HG02610 (cell line): ENCODE results near the gene AFF2.

Source experiments
- ATAC-seq: cut with Tn5 transposase; IDR thresholded peaks from one replicate; pipeline ENCODE4 v1.9.1; 2021; ENCODE audit warnings: mild to moderate bottlenecking, moderate library complexity; ENCODE audit not compliant: unreplicated experiment

The AFF2 gene

DNA sequence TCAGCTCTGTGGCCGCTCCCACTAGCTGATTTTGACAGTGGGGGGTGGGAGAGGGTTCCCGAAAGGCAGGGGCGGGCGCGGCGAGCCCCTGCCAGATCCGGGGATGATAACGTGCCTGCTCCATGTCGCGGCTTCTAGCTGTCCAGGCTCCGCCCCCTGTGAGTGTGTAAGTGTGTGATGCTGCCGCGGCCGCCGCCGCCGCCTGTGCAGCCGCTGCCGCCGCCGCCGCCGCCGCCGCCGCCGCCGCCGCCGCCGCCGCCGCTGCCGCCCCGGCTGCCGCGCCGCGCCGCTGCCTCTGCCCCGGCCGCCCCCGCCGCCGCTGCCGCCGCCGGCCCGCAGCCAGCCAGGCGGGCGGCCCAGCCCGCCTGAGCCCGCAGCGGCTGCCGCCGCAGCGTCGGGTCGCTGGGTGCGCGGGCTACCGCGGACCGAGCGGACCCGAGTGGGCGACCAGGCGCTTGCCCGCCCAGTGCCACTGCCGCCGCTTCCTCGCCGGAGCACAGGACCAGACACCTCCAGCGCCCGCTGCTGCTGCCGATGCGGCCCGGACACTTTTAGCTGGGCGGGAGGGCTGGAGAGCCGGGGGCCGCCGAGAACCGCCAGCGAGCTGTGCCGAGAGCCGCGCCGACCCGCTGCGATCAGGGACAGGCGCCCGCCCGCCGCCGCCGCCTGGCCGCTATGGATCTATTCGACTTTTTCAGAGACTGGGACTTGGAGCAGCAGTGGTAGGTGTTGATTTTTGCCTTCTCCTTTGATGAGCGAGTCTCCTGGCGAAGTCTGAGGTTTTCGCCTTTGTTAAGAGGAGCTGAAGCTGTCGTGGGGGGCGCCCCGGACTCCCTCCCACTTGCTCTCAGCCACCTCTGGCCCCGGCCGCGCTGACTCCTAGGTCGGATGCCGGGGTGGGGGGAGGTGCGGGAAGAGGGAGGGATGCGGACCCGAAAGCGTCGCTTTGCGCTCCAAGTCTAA lies at the start of gene AFF2:
AFF2 (plus strand) TSS at position 195 of the 963 bp plus-strand sequence; CDS start at position 676, 481 bp downstream.
- peak; percentile 43 for ATAC-seq

DNA sequence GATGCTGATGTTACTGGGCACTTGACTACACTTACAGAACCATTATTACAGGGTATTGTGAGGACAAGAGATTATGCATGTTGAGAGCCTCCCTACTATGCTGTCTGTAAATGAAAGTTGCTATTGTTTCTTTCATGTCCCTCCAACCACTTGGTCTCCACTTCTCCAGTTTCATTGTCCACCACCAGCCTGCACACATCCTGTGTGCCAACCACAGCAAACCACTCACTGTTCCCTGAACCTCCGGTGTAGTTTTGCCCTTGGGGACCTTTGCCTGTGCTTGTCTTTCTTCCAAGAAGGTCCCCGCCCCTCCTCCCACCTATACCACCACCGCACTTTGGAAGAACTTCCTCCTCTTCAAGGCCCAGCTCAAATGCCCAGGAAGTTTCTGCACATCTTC lies 43.1 kb upstream of the AFF2 start:
- no peak for ATAC-seq

DNA sequence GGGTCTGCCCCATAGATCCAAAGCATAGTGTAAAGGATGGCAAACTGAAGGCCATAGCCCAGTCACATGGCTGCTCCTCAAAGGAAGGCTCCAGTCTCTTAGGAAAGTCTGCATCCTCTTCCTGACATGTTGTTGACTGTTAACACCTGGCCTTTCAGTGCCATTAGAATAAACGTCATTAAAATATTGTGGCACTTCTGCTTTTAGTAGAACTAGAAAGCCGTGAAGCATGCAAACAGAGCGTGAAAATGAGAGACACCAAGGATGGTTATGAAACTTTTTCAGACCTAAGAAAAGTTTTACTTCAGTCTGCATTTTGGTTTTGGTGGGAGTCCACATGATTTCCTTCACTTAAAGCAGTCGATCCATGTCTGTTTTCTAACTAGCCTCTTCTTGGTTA lies 41.1 kb upstream of the AFF2 start:
- ATAC-seq: peak; percentile 93

DNA sequence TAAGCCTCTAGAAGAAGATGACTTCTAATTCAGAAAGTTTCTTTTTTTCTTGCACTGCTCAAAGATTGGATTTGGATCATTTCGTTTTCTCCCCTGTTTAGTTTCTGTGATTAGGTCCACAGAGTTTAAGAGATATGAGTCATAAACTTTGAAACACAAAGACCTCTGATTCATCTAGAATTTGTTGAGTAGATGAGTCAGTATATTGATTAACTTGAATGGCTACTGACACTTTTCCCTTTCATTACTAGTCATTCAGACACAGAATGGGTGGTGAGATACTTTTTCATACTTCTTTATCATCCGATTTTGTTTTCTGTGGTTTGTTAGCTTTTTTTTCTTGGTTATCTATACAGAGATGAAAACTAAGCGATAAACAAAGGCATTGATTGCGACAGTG lies 34.1 kb upstream of the AFF2 start:
- peak; percentile 98 for ATAC-seq

DNA sequence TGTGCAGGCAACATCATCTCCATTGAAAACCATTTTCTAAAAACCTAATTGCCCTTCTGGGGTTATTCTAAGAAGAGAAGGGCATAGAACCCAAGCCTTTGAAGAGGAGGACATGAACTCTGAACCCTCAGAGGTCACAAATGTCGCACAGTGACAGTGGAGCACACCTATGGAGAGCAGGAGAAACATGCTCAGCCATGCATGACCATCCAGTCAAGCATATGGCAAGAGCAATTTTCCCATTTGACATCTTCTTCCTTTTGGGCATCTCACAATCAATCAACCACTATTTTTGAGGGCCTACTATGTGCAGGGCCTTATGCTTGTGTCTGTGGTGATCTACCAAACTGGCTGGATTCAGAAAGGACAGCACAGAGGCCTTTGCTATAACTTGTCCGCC lies 30.1 kb upstream of the AFF2 start:
- no peak for ATAC-seq

DNA sequence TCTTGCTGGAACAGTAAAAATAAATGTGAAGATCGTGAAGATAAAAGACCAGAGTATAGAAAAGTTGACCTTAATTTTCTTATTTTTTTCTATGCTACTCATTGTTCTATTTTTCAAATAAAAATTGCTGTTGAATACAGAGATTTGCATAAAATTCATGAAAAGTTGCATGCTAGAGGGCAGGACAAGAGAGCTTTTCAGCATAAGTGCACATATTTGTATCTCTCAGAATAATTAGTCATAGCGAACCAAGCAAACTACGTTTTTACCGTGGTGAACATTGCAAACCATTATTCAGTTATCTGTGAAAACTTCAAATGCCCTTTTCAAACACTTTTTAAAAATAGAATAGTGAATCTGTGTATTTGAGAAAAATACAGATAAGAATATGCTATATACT lies 26.4 kb upstream of the AFF2 start:
- ATAC-seq: no peak

DNA sequence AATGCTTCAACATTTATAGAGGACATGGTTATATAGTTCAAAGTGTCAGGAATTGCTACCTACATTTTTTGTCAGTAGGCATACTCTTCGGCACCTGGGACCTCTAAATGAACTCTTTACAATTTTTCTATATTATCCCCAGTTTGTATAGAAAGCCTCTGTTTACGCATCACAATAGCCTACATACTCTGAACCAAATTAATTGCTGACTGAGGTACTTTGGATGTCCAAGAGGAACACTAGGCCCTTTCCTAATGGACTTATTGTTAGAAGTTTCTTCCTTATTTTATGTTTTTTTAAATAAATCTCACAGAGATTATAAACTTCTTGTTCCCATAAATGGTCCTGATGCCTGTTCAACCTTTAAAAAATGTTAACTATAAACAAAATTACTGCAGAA lies 8.4 kb upstream of the AFF2 start:
- ATAC-seq: no peak

DNA sequence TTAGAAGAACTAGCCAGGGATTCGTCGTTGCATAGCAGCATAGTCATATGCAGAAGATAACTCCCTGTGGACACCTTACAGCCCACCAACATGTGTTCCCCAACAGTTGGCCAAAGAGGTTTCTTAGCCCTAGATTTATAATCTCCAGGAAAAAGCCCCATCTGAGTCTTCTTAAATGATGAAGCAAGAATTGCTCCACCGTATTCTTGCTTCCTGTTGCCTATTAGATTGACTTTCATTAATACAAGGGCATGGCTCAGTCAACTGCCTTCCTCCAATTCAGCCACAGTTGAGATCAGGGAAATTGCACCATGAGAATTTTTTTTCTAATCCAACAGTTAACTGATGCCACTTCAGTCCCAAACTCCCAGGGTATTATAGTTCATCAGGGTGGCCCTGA lies 5.2 kb upstream of the AFF2 start:
- no peak for ATAC-seq

DNA sequence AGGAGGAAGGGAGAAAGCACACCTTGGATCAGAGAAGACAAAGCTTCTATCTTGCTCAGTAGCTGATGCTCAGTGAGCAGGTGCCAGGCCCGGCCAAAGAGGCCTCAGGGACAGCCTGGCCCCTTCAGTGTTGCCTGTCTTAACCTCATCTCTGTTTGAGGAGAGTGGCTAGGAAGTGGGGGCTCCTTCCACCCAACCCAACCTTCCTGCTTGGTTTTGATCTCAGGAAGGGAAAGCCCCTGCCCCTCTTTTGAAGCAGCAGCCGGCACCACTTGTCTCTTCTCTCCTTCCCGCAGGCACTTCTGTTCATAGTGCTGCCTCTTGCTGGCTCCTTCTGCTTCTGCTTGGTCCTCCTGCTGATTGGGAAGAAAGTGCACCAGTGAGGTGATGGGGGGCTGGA lies 2.4 kb upstream of the AFF2 start:
- ATAC-seq: no peak

DNA sequence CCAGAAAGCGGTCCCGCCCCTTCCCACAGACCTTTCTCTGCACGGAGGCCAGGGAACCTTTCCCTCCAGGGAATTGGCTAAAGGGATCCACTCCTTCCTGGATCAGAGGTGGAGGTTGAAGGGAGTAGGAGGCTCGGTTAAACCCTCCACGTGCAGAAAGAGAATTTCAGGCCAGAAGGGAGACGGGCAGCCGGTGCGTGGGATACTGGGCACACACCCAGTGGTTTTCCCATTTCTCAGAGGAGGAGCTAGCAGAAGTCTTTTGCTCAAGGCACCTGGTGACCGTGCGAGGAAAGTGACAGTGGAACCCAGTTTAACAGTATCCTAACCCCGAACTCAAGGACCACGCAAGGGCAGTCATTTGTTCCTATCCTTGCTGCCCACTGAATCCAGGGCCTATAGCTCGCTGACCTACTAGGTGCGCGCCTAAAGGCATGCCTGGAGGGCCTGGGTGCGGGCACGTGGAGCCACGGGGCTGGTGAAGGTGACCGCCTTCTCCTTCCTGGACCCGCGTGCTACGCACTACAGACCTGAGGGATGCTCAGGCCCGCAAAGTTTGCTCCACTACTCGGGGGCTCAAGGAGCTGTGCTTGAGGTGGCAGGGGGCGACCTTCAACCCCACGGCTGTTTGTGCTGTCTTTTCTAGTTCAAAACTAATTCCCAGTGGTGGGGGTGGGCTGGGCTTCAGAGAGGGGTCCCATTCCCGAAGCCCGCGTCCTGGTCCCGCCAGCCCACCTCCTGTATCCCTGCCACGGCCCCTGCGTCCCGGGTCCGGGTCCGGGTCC lies 587 bp upstream of the AFF2 start:
- no peak for ATAC-seq

DNA sequence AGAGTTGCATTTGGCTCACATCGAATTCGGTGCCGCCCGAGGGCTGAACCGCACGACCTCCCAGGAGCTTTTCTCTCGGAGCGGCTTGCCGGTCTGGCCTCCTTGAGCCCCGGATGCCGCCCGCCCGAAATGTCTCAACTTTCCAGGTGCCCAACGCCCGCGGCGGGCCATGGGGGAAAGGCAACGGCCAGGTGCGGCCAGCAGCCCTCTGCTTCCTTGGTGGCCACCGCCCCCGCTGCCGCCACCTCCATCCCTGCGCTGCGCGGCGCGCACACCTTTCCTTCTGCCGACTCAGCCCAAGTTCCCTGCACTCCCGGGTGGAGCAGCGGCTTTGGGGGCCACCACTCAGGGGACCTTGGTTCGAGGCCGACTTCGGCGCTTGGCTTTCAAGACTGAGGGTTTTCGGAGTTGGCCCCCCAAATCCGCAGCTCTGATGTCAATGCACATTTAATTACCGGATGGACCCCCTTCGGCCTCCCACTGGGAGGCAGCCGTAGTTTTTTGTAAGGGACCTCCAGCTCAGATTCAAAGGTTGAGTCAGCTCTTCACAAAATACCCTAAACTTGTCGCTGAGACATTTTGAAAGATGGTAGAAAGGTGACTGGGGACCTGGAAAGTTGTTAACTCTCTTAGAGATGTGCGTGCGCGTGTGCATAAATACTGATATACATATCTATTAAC lies 1.1 kb downstream of the AFF2 start:
- peak; percentile 46 for ATAC-seq

DNA sequence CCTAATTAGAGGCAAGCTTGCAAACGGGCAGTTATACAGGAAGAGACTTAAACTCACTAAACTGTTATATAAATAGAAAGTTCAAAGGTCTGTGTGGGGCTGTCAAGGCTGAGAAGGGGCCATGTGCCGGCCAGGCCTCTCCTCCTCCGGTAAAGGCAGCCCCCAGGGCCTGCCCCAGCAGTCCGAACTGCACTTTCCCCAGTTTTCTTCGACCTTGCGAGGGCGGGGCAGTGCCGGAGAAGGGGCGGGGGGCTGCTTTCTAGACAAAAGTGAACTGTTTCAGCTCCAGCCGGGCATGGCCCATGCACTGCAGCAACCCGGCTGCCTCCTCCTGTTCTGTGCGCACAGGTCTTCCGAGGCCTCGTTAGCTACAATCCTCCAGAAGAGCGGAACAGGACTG lies 4.1 kb downstream of the AFF2 start:
- no peak for ATAC-seq

DNA sequence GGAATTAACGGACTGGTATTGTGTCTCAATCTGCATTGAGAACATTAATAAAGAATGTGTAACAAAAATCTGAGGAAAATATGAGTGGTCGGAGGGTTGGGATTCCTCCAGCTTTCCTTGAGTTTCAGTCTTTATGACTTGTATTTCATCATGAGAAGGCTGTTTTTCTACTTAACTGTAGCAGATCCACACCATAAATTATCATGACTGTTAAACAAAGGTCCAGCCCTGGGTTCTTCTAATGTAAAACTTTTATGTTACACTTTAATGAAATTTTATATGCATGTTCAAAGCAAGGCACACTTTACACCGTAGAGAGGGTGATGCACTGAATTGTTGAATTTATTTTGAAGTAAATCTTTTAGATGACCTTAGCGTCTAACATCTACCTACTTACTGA lies 7.0 kb downstream of the AFF2 start:
- no peak for ATAC-seq

DNA sequence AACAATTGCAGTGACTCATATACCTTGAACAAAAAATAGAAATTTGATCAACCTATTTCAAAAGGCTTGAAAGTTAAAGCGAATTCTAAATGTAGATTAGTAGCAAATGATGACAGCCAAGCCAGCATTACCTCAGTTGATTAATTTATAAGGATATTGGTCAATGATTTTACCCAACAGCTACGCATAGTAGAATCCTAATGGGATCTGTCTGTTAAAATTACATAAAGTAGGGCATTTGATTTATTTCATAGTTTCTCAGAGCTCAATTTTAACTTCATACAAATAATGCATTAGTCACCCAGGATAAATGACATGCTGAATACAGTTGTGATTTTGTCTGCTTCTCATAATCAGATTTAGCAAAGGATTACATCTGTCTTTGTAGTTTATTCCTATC lies 12.0 kb downstream of the AFF2 start:
- ATAC-seq: no peak

DNA sequence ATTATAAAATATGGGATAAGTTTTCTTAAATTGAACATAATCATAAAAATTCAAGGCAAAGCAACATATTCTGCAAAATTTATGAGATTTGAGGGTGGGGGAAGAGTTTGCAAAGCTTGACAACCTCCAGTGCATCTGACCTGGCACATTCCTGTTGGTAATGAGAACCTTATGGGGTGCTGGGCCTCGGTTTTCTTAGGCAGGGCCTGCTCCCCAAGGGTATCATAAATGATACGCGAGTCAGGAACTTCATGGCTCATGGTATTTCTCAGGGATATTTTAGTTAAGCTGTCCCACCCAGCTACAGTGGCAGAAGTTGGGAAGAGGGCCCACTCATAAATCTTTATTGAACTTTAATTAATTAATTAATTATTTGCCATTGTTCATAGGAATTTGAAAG lies 13.2 kb downstream of the AFF2 start:
- ATAC-seq: no peak

DNA sequence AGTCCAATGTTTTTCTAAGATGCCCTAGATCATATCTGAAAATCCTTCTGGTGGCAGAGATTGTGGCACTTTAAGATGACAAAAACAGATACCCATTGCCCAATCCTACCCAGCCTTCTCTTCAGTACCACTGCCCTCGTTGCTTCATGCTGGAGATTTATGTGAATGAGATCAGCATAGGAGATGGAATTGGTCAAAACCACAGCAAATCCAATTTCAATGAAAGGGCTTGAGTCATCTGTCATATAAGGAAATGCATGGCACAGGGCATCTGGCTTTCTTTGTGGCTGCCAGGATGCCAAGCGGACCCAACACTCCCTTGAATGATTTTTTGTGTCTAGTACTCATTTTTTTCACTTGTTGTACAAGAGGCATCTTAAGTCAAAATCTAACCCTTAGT lies 16.8 kb downstream of the AFF2 start:
- no peak for ATAC-seq

DNA sequence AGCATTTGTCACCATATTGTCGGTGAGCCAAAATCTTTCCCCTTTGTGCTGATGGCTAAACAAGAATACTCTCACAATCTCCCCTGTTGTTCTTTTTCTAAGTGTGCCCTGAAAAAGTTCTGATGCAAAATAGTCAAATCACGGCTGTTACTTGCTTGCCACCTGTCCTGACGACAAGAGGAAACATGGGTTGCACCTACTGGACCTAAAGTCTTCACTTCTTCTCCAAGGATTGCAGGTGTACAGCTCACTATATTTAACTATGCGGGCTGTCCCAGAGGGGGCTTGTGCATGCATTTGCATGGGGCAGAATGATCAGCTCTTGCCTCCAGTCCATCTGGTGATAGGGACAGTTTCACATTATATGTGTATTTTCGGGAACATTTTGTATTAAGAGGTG lies 21.6 kb downstream of the AFF2 start:
- no peak for ATAC-seq

DNA sequence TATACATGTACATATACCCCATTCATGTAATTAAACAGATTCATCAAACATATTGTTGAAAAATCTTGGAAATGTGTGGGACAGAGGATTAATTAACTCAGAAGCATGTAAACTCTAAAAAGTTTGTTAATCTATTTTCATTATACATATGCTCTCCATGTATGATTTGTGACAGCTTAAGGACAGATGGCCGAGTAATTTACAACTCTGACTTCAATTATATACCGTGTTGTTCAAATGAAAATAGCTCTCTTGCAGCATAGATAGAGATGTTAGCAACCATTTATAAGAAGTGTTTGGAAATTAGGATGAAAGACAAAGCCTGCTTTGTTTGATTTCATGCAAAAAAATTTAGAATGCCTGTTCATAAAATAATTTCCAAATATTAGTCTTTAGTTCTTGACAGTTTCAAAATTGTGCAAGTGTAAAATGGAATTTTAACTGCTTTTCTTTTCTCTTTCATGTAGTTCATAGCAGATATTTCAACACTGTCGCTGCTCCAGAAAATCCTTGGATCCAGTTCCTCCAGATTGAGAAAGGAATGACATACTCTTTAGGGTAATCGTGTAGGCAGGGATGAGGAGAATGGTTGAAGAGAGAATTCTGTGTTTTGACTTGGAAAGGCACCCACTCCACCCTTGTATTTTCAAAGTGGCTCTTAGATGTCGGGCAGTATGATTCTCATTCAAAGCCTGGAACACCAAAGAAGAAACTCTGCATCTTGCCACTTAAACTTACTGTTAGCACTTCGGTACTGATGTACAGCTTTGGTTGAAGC lies 23.1 kb downstream of the AFF2 start:
- no peak for ATAC-seq

DNA sequence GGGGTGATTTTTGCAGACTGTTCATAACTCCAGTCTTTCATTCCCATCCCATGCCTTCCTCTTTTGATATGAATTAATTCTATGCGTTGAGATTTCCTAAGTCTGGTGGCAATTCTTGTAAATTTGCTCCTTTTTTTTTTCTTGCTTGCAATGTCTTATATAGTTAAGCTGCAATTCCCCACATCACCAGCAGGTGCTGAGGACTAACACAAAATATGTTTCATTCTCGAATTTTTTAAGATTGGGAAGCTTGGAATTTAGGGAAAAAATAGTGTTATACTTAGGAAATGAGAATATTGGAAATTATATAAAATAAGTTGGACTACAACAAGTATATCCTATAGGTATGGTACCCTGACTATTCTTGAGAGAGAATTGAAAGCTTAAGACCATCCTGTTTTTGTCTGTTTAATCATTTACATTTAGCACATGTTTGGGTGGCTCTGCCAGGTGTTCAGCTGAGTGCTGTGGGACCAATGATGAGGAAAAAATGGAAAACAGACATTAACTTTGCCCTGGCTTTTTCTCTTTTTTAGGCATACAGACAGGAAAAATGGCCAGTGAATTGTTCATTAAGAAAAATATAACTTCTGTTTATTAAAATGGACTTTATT lies 30.2 kb downstream of the AFF2 start:
- ATAC-seq: no peak

DNA sequence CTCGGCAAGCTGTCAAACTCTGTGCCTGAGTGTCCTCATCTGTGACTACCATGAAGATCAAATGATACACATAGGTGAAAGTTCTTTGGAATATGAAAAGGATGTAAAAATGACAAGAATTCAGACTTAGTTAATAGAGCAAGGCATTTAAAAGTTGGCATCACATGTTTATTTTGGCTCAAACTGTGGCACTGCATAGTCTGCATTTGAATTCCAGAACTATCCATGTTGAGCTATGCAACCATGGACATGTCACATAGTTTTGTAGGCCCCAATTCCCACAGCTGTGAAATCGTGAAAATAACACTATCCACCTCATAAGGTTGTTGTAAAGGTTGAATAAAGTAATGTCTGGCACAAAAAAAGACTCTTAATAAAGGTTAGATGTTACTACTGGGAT lies 33.9 kb downstream of the AFF2 start:
- no peak for ATAC-seq
